AG10803 (cell line): ENCODE measurements around the gene NCEH1.
A peak's percentile ranks its signal among the peaks of the same experiment; 100 is the strongest.

ENCODE experiments used
- DNase-seq: peaks from one replicate; pipeline ENCODE4 v3.0.0; 2010; ENCODE audit warnings: low read depth
- H3K4me3 ChIP-seq: 2 replicates; pipeline ENCODE4 v1.5.1; 2011; ENCODE audit warnings: mild to moderate bottlenecking, low read length, control low read depth
- CTCF ChIP-seq: conservative IDR thresholded peaks from 2 replicates; pipeline ENCODE4 v1.5.1; 2011; ENCODE audit warnings: mild to moderate bottlenecking, low read length, control low read depth, inconsistent platforms

The NCEH1 gene

GRCh38 chr3:172716476-172716875 lies 5.6 kb upstream of the NCEH1 start:
- DNase-seq = no peak
- no peak for TF ChIP-seq CTCF
- H3K4me3 ChIP-seq = no peak overlapping the region

GRCh38 chr3:172713316-172713715 lies 2.4 kb upstream of the NCEH1 start:
- H3K4me3 ChIP-seq = no peak overlapping the region
- DNase-seq = peak; percentile 46
- no peak for TF ChIP-seq CTCF

GRCh38 chr3:172711454-172711795 lies 558 bp upstream of the NCEH1 start:
- H3K4me3 ChIP-seq = peak overlapping the region; percentile 95
- no peak; the same call in 1 of the 2 replicates for TF ChIP-seq CTCF
- no peak for DNase-seq

GRCh38 chr3:172709774-172710663 lies 848 bp downstream of the NCEH1 start:
- DNase-seq = peak; percentile 56
- H3K4me3 ChIP-seq = peak overlapping the region; percentile 95
- TF ChIP-seq CTCF = no peak

- H3K4me3 ChIP-seq = peak overlapping the region; percentile 95
- DNase-seq = no peak
- no peak for TF ChIP-seq CTCF
Measured at GRCh38 chr3:172708921-172709773, 1.7 kb downstream of the NCEH1 start.

GRCh38 chr3:172707967-172708366 lies 2.9 kb downstream of the NCEH1 start:
- peak; percentile 85 for DNase-seq
- no peak for TF ChIP-seq CTCF
- H3K4me3 ChIP-seq = no peak overlapping the region
